Measurements from ENCODE around the gene FIS1.
"Not testable (repeated sequence)": the region's sequence is repeated elsewhere in the genome, so short reads cannot be mapped to it uniquely, and the experiment has no call there.

The FIS1 gene

DNA sequence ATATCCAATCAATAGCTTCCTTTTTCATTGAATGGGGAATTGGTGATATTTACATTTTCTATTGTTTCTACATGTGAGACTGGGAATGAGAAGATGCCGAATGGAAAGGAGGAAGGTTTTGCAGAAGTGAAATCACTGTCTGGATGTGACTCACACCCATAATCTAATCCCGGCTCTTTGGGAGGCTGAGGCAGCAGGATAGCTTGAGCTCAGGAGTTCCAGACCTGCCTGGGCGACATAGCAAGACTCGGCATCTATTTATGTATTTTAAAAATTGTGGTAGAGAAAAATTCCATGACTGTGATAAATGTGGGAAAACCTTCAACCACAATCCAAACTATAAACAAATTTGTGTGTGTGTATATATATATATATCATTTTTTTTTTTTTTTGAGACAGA, 10.9 kb upstream of the FIS1 start:
- Histone ChIP-seq H3K4me3 (ENCODE audit: low read depth, low read length) (no peak overlapping the region), H3K27me3 (peaks cover 3% of the 10 kb centered on the region; the same call in 1 of the 2 replicates)
- TF ChIP-seq, protein P1, sequence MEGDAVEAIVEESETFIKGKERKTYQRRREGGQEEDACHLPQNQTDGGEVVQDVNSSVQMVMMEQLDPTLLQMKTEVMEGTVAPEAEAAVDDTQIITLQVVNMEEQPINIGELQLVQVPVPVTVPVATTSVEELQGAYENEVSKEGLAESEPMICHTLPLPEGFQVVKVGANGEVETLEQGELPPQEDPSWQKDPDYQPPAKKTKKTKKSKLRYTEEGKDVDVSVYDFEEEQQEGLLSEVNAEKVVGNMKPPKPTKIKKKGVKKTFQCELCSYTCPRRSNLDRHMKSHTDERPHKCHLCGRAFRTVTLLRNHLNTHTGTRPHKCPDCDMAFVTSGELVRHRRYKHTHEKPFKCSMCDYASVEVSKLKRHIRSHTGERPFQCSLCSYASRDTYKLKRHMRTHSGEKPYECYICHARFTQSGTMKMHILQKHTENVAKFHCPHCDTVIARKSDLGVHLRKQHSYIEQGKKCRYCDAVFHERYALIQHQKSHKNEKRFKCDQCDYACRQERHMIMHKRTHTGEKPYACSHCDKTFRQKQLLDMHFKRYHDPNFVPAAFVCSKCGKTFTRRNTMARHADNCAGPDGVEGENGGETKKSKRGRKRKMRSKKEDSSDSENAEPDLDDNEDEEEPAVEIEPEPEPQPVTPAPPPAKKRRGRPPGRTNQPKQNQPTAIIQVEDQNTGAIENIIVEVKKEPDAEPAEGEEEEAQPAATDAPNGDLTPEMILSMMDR (IDR thresholded peaks at IDR 0.05; ENCODE audit: low read depth, low read length), result no peak

DNA sequence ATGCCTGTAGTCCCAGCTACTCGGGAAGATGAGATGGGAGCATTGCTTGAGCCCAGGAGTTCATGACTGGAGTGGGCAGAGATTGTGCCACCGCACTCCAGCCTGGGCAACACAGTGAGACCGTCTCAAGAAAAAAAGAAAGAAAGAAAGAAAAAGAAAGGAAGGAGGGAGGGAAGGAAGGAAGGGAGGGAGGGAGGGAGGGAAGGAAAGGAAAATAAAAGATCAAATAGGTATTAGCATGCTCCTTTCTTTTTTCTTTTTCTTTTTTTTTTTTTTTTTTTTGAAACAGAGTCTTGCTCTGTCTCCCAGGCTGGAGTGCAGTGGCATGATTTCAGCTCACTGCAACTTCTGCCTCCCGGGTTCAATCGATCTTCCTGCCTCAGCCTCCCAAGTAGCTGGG, 8.3 kb upstream of the FIS1 start:
- not testable (repeated sequence) for H3K9me3 ChIP-seq; H3K4me3 ChIP-seq (ENCODE audit: low read depth, low read length); DNase-seq; H3K36me3 ChIP-seq; H3K27me3 ChIP-seq; H3K4me1 ChIP-seq

More for the DNA sequence above, 10.9 kb upstream of the FIS1 start:
- Histone ChIP-seq H3K9me3 (no peaks in the 10 kb centered on the region), H3K36me3 (no peaks in the 10 kb centered on the region), H3K4me1 (peaks cover 4% of the 10 kb centered on the region; the same call in 1 of the 2 replicates)
- DNase-seq, result no peak

GRCh38 chr7:101251871-101252659, 7.2 kb upstream of the FIS1 start:
- TF ChIP-seq, protein P1 (IDR thresholded peaks at IDR 0.05; ENCODE audit: low read depth, low read length), result no peak
- no peaks in the 10 kb centered on the region for H3K36me3 ChIP-seq
- no peaks in the 10 kb centered on the region for H3K9me3 ChIP-seq
- H3K4me1 ChIP-seq, result peaks cover 4% of the 10 kb centered on the region; the same call in 1 of the 2 replicates
- peak; percentile 100 for DNase-seq
- H3K4me3 ChIP-seq (ENCODE audit: low read depth, low read length), result peak overlapping the region; percentile 96
- H3K27me3 ChIP-seq, result peaks cover 3% of the 10 kb centered on the region; the same call in 1 of the 2 replicates

- no peaks in the 10 kb centered on the region; the same call in 1 of the 2 replicates for H3K27me3 ChIP-seq
- no peaks in the 10 kb centered on the region for H3K9me3 ChIP-seq
- no peaks in the 10 kb centered on the region for H3K36me3 ChIP-seq
- H3K4me3 ChIP-seq (ENCODE audit: low read depth, low read length), result no peak overlapping the region
- no peak for DNase-seq
- TF ChIP-seq, protein P1 (IDR thresholded peaks at IDR 0.05; ENCODE audit: low read depth, low read length), result no peak
- peaks cover 4% of the 10 kb centered on the region; the same call in 1 of the 2 replicates for H3K4me1 ChIP-seq
These were observed 5.4 kb upstream of the FIS1 start for GRCh38 chr7:101250324-101250723.

- Histone ChIP-seq H3K4me1 (peaks cover 7% of the 10 kb centered on the region; the same call in 1 of the 2 replicates), H3K9me3 (no peaks in the 10 kb centered on the region), H3K4me3 (ENCODE audit: low read depth, low read length) (no peak overlapping the region), H3K27me3 (no peaks in the 10 kb centered on the region), H3K36me3 (no peaks in the 10 kb centered on the region)
- TF ChIP-seq, protein P1 (IDR thresholded peaks at IDR 0.05; ENCODE audit: low read depth, low read length), result no peak
- no peak for DNase-seq
These were observed 3.4 kb upstream of the FIS1 start for GRCh38 chr7:101248276-101248675.

- Histone ChIP-seq H3K4me1 (peaks cover 3% of the 10 kb centered on the region; the same call in 1 of the 2 replicates), H3K9me3 (no peaks in the 10 kb centered on the region), H3K27me3 (no peaks in the 10 kb centered on the region), H3K4me3 (ENCODE audit: low read depth, low read length) (peak overlapping the region; percentile 100), H3K36me3 (no peaks in the 10 kb centered on the region)
- TF ChIP-seq, protein P1 (IDR thresholded peaks at IDR 0.05; ENCODE audit: low read depth, low read length), result no peak
- DNase-seq, result no peak
These were observed 327 bp upstream of the FIS1 start for GRCh38 chr7:101245147-101245668.

Data from BE2C (cell line).